ENCODE measurements around the gene C2orf69.

C2orf69 gene

DNA sequence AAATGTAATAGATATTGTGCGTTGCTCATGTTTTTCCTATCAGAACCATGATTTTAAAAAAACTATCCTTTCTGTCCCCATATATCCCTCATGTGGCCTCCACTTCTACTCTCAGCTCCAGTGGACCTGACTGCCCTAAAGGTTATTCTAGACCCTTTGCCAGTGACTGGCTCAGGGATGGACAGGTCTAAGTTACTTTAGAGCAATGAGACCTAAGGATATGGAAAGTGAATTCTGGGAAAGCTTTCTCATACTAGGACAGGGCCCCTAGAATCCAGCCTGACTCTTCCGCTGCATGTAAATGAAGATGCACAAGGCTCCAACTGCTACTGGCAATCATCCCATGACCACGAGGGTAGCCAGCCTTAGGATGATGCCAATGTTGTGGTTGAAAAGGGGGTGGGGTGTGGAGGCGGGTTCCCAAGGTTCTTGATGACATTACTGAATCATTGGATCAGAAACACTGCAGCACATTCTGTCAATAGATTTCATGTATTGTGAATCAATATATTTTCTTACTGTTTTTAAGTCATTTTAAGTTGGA, 21.3 kb downstream of the C2orf69 start:
- no peaks in the 10 kb centered on the region for H3K9me3 ChIP-seq (ENCODE audit: insufficient read depth, low read length)
- H3K36me3 ChIP-seq (ENCODE audit: insufficient read depth, insufficient read length, low read length), result peaks cover 77% of the 10 kb centered on the region
- no peak for TF ChIP-seq SUZ12 (IDR thresholded peaks at IDR 0.05; ENCODE audit: extremely low read depth, insufficient read depth, insufficient read length)
- TF ChIP-seq ZNF274 (IDR thresholded peaks at IDR 0.05; ENCODE audit: low read depth, low read length), result no peak
- no peak for TF ChIP-seq YY1 (IDR thresholded peaks at IDR 0.05; ENCODE audit: insufficient read depth, insufficient read length)
- no peaks in the 10 kb centered on the region for H3K4me1 ChIP-seq (ENCODE audit: insufficient read depth, insufficient read length)
- H3K9ac ChIP-seq (ENCODE audit: insufficient read length, low read depth), result no peak overlapping the region
- no peak for DNase-seq (ENCODE audit: low read depth, low spot score)
- no peak overlapping the region for H3K4me3 ChIP-seq (ENCODE audit: insufficient read length, low read depth)
- H3K27me3 ChIP-seq (ENCODE audit: insufficient read depth, insufficient read length), result no peaks in the 10 kb centered on the region

DNA sequence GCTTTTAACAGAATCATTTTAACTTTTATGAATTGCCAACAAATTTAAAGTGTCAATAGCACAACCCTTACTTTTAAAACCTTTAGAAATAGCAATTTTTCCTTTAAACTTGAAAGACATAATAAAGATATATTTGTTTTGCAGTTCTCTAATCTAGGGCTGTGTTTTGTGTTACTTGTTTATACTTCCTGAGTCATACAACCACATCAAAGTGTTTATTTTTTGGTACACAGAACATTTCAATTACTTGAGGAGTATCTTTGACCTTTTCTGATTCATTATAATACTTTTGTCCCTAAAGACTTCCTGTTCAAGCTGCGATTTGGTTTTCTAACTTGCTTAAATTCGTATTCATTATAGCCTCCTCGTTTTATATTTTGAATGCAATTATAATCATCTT, 22.4 kb downstream of the C2orf69 start:
- H3K4me3 ChIP-seq (ENCODE audit: insufficient read length, low read depth), result no peak overlapping the region
- H3K9me3 ChIP-seq (ENCODE audit: insufficient read depth, low read length), result no peaks in the 10 kb centered on the region
- H3K27me3 ChIP-seq (ENCODE audit: insufficient read depth, insufficient read length), result no peaks in the 10 kb centered on the region
- H3K9ac ChIP-seq (ENCODE audit: insufficient read length, low read depth), result no peak overlapping the region
- H3K4me1 ChIP-seq (ENCODE audit: insufficient read depth, insufficient read length), result no peaks in the 10 kb centered on the region
- no peak for DNase-seq (ENCODE audit: low read depth, low spot score)
- H3K36me3 ChIP-seq (ENCODE audit: insufficient read depth, insufficient read length, low read length), result peaks cover 82% of the 10 kb centered on the region
- TF ChIP-seq ZNF274 (IDR thresholded peaks at IDR 0.05; ENCODE audit: low read depth, low read length) (no peak), YY1 (IDR thresholded peaks at IDR 0.05; ENCODE audit: insufficient read depth, insufficient read length) (no peak), SUZ12 (IDR thresholded peaks at IDR 0.05; ENCODE audit: extremely low read depth, insufficient read depth, insufficient read length) (no peak)

GRCh38 chr2:199936554-199936953, 25.5 kb downstream of the C2orf69 start:
- H3K4me1 ChIP-seq (ENCODE audit: insufficient read depth, insufficient read length), result no peaks in the 10 kb centered on the region
- H3K9ac ChIP-seq (ENCODE audit: insufficient read length, low read depth), result no peak overlapping the region
- no peaks in the 10 kb centered on the region for H3K9me3 ChIP-seq (ENCODE audit: insufficient read depth, low read length)
- H3K27me3 ChIP-seq (ENCODE audit: insufficient read depth, insufficient read length), result no peaks in the 10 kb centered on the region
- no peak overlapping the region for H3K4me3 ChIP-seq (ENCODE audit: insufficient read length, low read depth)
- DNase-seq (ENCODE audit: low read depth, low spot score), result no peak
- peaks cover 76% of the 10 kb centered on the region for H3K36me3 ChIP-seq (ENCODE audit: insufficient read depth, insufficient read length, low read length)
- no peak for TF ChIP-seq ZNF274 (IDR thresholded peaks at IDR 0.05; ENCODE audit: low read depth, low read length)
- no peak for TF ChIP-seq YY1 (IDR thresholded peaks at IDR 0.05; ENCODE audit: insufficient read depth, insufficient read length)
- no peak for TF ChIP-seq SUZ12 (IDR thresholded peaks at IDR 0.05; ENCODE audit: extremely low read depth, insufficient read depth, insufficient read length)

- no peaks in the 10 kb centered on the region for H3K27me3 ChIP-seq (ENCODE audit: insufficient read depth, insufficient read length)
- no peak for DNase-seq (ENCODE audit: low read depth, low spot score)
- TF ChIP-seq ZNF274 (IDR thresholded peaks at IDR 0.05; ENCODE audit: low read depth, low read length) (no peak), SUZ12 (IDR thresholded peaks at IDR 0.05; ENCODE audit: extremely low read depth, insufficient read depth, insufficient read length) (no peak), YY1 (IDR thresholded peaks at IDR 0.05; ENCODE audit: insufficient read depth, insufficient read length) (no peak)
- no peak overlapping the region for H3K9ac ChIP-seq (ENCODE audit: insufficient read length, low read depth)
- H3K4me3 ChIP-seq (ENCODE audit: insufficient read length, low read depth), result no peak overlapping the region
- H3K36me3 ChIP-seq (ENCODE audit: insufficient read depth, insufficient read length, low read length), result peaks cover 65% of the 10 kb centered on the region
- H3K9me3 ChIP-seq (ENCODE audit: insufficient read depth, low read length), result no peaks in the 10 kb centered on the region
- H3K4me1 ChIP-seq (ENCODE audit: insufficient read depth, insufficient read length), result no peaks in the 10 kb centered on the region
These were observed 29.3 kb downstream of the C2orf69 start for GRCh38 chr2:199940373-199940772.

- no peaks in the 10 kb centered on the region for H3K4me1 ChIP-seq (ENCODE audit: insufficient read depth, insufficient read length)
- no peak overlapping the region for H3K4me3 ChIP-seq (ENCODE audit: insufficient read length, low read depth)
- H3K27me3 ChIP-seq (ENCODE audit: insufficient read depth, insufficient read length), result no peaks in the 10 kb centered on the region
- H3K9me3 ChIP-seq (ENCODE audit: insufficient read depth, low read length), result no peaks in the 10 kb centered on the region
- no peak for DNase-seq (ENCODE audit: low read depth, low spot score)
- no peak for TF ChIP-seq YY1 (IDR thresholded peaks at IDR 0.05; ENCODE audit: insufficient read depth, insufficient read length)
- TF ChIP-seq ZNF274 (IDR thresholded peaks at IDR 0.05; ENCODE audit: low read depth, low read length), result no peak
- TF ChIP-seq SUZ12 (IDR thresholded peaks at IDR 0.05; ENCODE audit: extremely low read depth, insufficient read depth, insufficient read length), result no peak
- peaks cover 74% of the 10 kb centered on the region for H3K36me3 ChIP-seq (ENCODE audit: insufficient read depth, insufficient read length, low read length)
- no peak overlapping the region for H3K9ac ChIP-seq (ENCODE audit: insufficient read length, low read depth)
These were observed 32.3 kb downstream of the C2orf69 start for GRCh38 chr2:199943373-199943772.

DNA sequence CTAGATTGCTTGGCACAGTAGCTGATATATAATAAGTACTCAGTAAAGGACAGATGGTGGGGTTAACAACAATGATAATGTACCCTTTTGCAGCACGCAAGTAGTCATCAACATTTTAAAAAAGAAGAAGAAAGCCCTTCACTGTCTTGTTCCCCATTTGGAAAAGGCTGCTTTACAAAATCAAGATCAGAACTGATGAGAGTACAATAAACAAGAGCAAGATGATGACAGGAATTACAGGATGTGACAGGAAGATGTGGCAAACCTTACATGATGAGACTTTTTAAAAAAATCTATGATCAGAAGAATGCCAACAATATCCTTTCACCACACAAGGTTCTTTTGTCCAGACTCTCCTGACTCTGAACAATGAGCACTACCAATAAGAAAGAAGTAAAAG, 35.1 kb downstream of the C2orf69 start:
- no peak for TF ChIP-seq YY1 (IDR thresholded peaks at IDR 0.05; ENCODE audit: insufficient read depth, insufficient read length)
- DNase-seq (ENCODE audit: low read depth, low spot score), result no peak
- H3K27me3 ChIP-seq (ENCODE audit: insufficient read depth, insufficient read length), result no peaks in the 10 kb centered on the region
- no peaks in the 10 kb centered on the region for H3K4me1 ChIP-seq (ENCODE audit: insufficient read depth, insufficient read length)
- no peak overlapping the region for H3K4me3 ChIP-seq (ENCODE audit: insufficient read length, low read depth)
- H3K9me3 ChIP-seq (ENCODE audit: insufficient read depth, low read length), result no peaks in the 10 kb centered on the region
- no peak overlapping the region for H3K9ac ChIP-seq (ENCODE audit: insufficient read length, low read depth)
- peaks cover 71% of the 10 kb centered on the region for H3K36me3 ChIP-seq (ENCODE audit: insufficient read depth, insufficient read length, low read length)

- Histone ChIP-seq H3K4me3 (ENCODE audit: insufficient read length, low read depth) (no peak overlapping the region), H3K36me3 (ENCODE audit: insufficient read depth, insufficient read length, low read length) (peaks cover 71% of the 10 kb centered on the region), H3K9me3 (ENCODE audit: insufficient read depth, low read length) (no peaks in the 10 kb centered on the region), H3K4me1 (ENCODE audit: insufficient read depth, insufficient read length) (no peaks in the 10 kb centered on the region), H3K27me3 (ENCODE audit: insufficient read depth, insufficient read length) (no peaks in the 10 kb centered on the region), H3K9ac (ENCODE audit: insufficient read length, low read depth) (no peak overlapping the region)
- TF ChIP-seq YY1 (IDR thresholded peaks at IDR 0.05; ENCODE audit: insufficient read depth, insufficient read length) (no peak), SUZ12 (IDR thresholded peaks at IDR 0.05; ENCODE audit: extremely low read depth, insufficient read depth, insufficient read length) (no peak), ZNF274 (IDR thresholded peaks at IDR 0.05; ENCODE audit: low read depth, low read length) (no peak)
- no peak for DNase-seq (ENCODE audit: low read depth, low spot score)
These were observed 35.7 kb downstream of the C2orf69 start for GRCh38 chr2:199946836-199947235.
